HEK293T (cell line): ENCODE results near the gene CHPF2.

ENCODE experiments used
- CTCF ChIA-PET: fragments of 350-600 bp; formaldehyde crosslinking; extraction: SDS; loops from one replicate; lab custom pipeline; 2021; ENCODE audit warnings: antibody characterized with exemption, inconsistent platforms; lab: Yijun Ruan, JAX
- POLR2A ChIA-PET: fragments of 350-600 bp; formaldehyde crosslinking; extraction: SDS; loops from one replicate; lab custom pipeline; 2020; ENCODE audit warnings: antibody characterized with exemption, inconsistent platforms; lab: Yijun Ruan, JAX
- DNase-seq: peaks from one replicate; pipeline ENCODE4 v3.0.0; 2012; ENCODE audit warnings: mixed read lengths; ENCODE audit errors: extremely low spot score
- ARNT ChIP-seq: fragments of 450-650 bp; IDR thresholded peaks from 2 replicates; pipeline ENCODE4 v1.6.1; 2017; ENCODE audit warnings: mild to moderate bottlenecking
- BHLHE40 ChIP-seq: fragments of 450-650 bp; IDR thresholded peaks from 2 replicates; pipeline ENCODE4 v1.6.1; 2016; ENCODE audit warnings: mild to moderate bottlenecking, moderate library complexity, borderline replicate concordance
- CTBP1 ChIP-seq: fragments of 450-650 bp; IDR thresholded peaks from 2 replicates; pipeline ENCODE4 v1.6.1; 2016; ENCODE audit warnings: borderline replicate concordance
- ELF4 ChIP-seq: fragments of 450-650 bp; IDR thresholded peaks from 2 replicates; pipeline ENCODE4 v1.6.1; 2017; ENCODE audit warnings: antibody characterized with exemption
- FOXA1 ChIP-seq: fragments of 450-650 bp; IDR thresholded peaks from 2 replicates; pipeline ENCODE4 v1.6.1; 2016; ENCODE audit warnings: mild to moderate bottlenecking
- FOXK2 ChIP-seq: fragments of 450-650 bp; IDR thresholded peaks from 2 replicates; pipeline ENCODE4 v1.6.1; 2016; ENCODE audit warnings: mild to moderate bottlenecking
- FOXM1 ChIP-seq: fragments of 450-650 bp; IDR thresholded peaks from 2 replicates; pipeline ENCODE4 v1.6.1; 2017; ENCODE audit warnings: mild to moderate bottlenecking, borderline replicate concordance
- HDGF ChIP-seq: fragments of 450-650 bp; IDR thresholded peaks from 2 replicates; pipeline ENCODE4 v1.6.1; 2017; ENCODE audit warnings: antibody characterized with exemption, borderline replicate concordance
- L3MBTL2 ChIP-seq: fragments of 450-650 bp; conservative IDR thresholded peaks from 2 replicates; pipeline ENCODE4 v1.6.1; 2016; ENCODE audit warnings: mild to moderate bottlenecking
- LEF1 ChIP-seq: fragments of 450-650 bp; IDR thresholded peaks from 2 replicates; pipeline ENCODE4 v1.6.1; 2017; ENCODE audit warnings: mild to moderate bottlenecking, borderline replicate concordance
- NFRKB ChIP-seq: fragments of 450-650 bp; IDR thresholded peaks from 2 replicates; pipeline ENCODE4 v1.6.1; 2016; ENCODE audit warnings: mild to moderate bottlenecking, moderate library complexity
- PKNOX1 ChIP-seq: fragments of 450-650 bp; IDR thresholded peaks from 2 replicates; pipeline ENCODE4 v1.6.1; 2016
- SP1 ChIP-seq: fragments of 450-650 bp; IDR thresholded peaks from 2 replicates; pipeline ENCODE4 v1.6.1; 2017
- SUZ12 ChIP-seq: fragments of 450-650 bp; IDR thresholded peaks from 2 replicates; pipeline ENCODE4 v1.6.1; 2016; ENCODE audit warnings: mild to moderate bottlenecking
- TARDBP ChIP-seq: fragments of 450-650 bp; IDR thresholded peaks from 2 replicates; pipeline ENCODE4 v1.6.1; 2016
- ZNF384 ChIP-seq: fragments of 450-650 bp; IDR thresholded peaks from 2 replicates; pipeline ENCODE4 v1.6.1; 2016

CHPF2 gene

GRCh38 chr7:151257990-151258389 is 25.7 kb downstream of the CHPF2 start:
- CTCF ChIA-PET, result interaction anchor here (0.7 to 2.2 kb wide), 2 partner anchors 11 to 14 kb away, joined by 3 to 4 read pairs; no protein-coding TSS in a partner anchor
- no peak for TF ChIP-seq ELF4
- no peak for TF ChIP-seq BHLHE40
- TF ChIP-seq NFRKB, result no peak
- no peak for TF ChIP-seq FOXA1
- TF ChIP-seq SP1, result no peak
- TF ChIP-seq FOXM1, result no peak
- TF ChIP-seq TARDBP, result no peak
- TF ChIP-seq FOXK2, result no peak
- no peak for TF ChIP-seq ZNF384
- TF ChIP-seq L3MBTL2, result no peak
- no peak for TF ChIP-seq ARNT
- TF ChIP-seq HDGF, result no peak
- TF ChIP-seq LEF1, result no peak
- no peak for TF ChIP-seq SUZ12
- TF ChIP-seq PKNOX1, result no peak
- no peak for TF ChIP-seq CTBP1
- no peak for DNase-seq
- POLR2A ChIA-PET, result interaction anchor here (1.6 kb wide), 1 partner anchor 19 kb away, joined by 5 read pairs; no protein-coding TSS in a partner anchor

- TF ChIP-seq HDGF (no peak), SUZ12 (no peak), NFRKB (no peak), ELF4 (no peak), TARDBP (no peak), LEF1 (no peak), FOXM1 (no peak)
- POLR2A ChIA-PET, result interaction anchor here (0.8 kb wide), 1 partner anchor 8 kb away, joined by 3 read pairs; no protein-coding TSS in a partner anchor
- CTCF ChIA-PET, result no interaction called here
- no peak for DNase-seq
Observed at GRCh38 chr7:151260471-151260870, 28.2 kb downstream of the CHPF2 start.

- TF ChIP-seq BHLHE40 (no peak), LEF1 (no peak), FOXA1 (no peak)
- no peak for DNase-seq
- CTCF ChIA-PET, result no interaction called here
- POLR2A ChIA-PET, result interaction anchor here (1.4 kb wide), 1 partner anchor 16 kb away, joined by 8 read pairs; no protein-coding TSS in a partner anchor
Observed at GRCh38 chr7:151260883-151261282, 28.6 kb downstream of the CHPF2 start.

GRCh38 chr7:151261529-151261928 is 29.2 kb downstream of the CHPF2 start:
- TF ChIP-seq HDGF, result no peak
- TF ChIP-seq BHLHE40, result no peak
- TF ChIP-seq L3MBTL2, result no peak
- TF ChIP-seq SUZ12, result no peak
- no peak for TF ChIP-seq PKNOX1
- TF ChIP-seq ELF4, result no peak
- TF ChIP-seq CTBP1, result no peak
- TF ChIP-seq TARDBP, result no peak
- no peak for TF ChIP-seq FOXM1
- no peak for TF ChIP-seq FOXA1
- no peak for TF ChIP-seq SP1
- no peak for TF ChIP-seq LEF1
- TF ChIP-seq ARNT, result no peak
- ChIA-PET POLR2A (interaction anchor here (0.8 to 1.4 kb wide), 2 partner anchors 9 to 15 kb away, joined by 4 to 8 read pairs; no protein-coding TSS in a partner anchor), CTCF (no interaction called here)
- no peak for DNase-seq

GRCh38 chr7:151264615-151265014 is 32.3 kb downstream of the CHPF2 start:
- TF ChIP-seq FOXM1, result no peak
- TF ChIP-seq SP1, result no peak
- no peak for TF ChIP-seq ZNF384
- no peak for TF ChIP-seq LEF1
- POLR2A ChIA-PET, result interaction anchor here (1.4 to 1.8 kb wide), 2 partner anchors 12 kb away, joined by 5 read pairs; no protein-coding TSS in a partner anchor
- no peak for DNase-seq
- CTCF ChIA-PET, result interaction anchor here (0.6 kb wide), 1 partner anchor 69 kb away, joined by 8 read pairs; no protein-coding TSS in a partner anchor

- ChIA-PET POLR2A (interaction anchor here (1.4 to 1.8 kb wide), 2 partner anchors 12 to 13 kb away, joined by 5 read pairs; no protein-coding TSS in a partner anchor), CTCF (no interaction called here)
- TF ChIP-seq FOXM1, result no peak
- no peak for TF ChIP-seq ZNF384
- no peak for TF ChIP-seq ELF4
- no peak for TF ChIP-seq FOXA1
- TF ChIP-seq CTBP1, result no peak
- TF ChIP-seq NFRKB, result no peak
- DNase-seq, result no peak
Observed at GRCh38 chr7:151265351-151265931, 33.2 kb downstream of the CHPF2 start.

- TF ChIP-seq L3MBTL2, result no peak
- TF ChIP-seq ZNF384, result no peak
- no peak for TF ChIP-seq ELF4
- no peak for TF ChIP-seq SUZ12
- TF ChIP-seq CTBP1, result no peak
- TF ChIP-seq LEF1, result no peak
- POLR2A ChIA-PET, result interaction anchor here (1.7 kb wide), 1 partner anchor 42 kb away, joined by 6 read pairs; the partner anchor contains the start of gene ABCF2
- no peak for DNase-seq
- CTCF ChIA-PET, result interaction anchor here (0.6 to 1.1 kb wide), 3 partner anchors 9 to 114 kb away, joined by 3 read pairs; no protein-coding TSS in a partner anchor
Observed at GRCh38 chr7:151269511-151269910, 37.2 kb downstream of the CHPF2 start.
